Measurements from ENCODE around the gene AGRN.

DNA sequence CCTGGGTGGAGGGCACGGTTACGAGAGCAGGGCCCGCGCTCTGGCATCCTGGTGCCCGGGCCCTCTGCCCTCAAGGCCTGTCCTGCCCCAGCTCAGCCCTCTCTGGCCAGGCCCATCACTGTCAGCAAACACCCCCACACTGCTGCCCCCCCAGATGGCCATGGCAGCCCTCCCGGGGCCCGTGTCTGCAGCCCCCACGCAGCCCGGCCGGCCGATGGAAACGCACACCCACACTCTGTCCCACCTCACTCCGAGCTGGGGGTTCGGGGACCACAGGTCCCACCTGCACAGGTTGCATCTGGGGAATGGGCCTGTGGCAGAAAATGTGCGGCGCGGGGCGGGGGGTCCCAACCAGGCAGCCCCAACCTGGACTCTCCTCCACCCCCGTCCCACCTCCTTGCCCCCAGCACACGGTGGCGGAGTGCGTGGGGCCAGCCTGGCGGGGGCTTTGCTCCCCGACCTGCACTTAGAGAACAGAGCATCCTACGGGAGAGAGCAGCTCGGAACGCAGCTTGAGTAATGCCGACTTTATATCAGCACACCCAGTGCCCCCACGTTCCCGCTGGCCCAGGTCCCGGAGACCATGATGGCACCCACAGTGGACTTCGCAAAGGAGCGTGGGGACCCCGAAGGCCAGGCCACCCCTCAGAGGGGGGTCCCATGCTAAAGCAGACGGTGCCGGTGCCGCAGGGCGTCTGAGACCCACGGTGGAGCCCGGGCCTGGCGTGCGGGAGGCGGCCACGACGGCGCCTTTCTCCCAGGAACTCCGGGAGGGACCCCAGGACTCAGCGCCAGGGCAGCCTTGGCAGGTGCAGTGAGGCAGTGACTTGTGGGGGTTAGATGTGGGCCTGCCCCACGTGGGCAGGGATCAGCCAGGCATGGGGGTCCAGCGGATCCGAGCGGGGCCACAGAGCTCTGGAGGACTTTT lies 61.7 kb downstream of the AGRN start:
- TF ChIP-seq, protein P1, sequence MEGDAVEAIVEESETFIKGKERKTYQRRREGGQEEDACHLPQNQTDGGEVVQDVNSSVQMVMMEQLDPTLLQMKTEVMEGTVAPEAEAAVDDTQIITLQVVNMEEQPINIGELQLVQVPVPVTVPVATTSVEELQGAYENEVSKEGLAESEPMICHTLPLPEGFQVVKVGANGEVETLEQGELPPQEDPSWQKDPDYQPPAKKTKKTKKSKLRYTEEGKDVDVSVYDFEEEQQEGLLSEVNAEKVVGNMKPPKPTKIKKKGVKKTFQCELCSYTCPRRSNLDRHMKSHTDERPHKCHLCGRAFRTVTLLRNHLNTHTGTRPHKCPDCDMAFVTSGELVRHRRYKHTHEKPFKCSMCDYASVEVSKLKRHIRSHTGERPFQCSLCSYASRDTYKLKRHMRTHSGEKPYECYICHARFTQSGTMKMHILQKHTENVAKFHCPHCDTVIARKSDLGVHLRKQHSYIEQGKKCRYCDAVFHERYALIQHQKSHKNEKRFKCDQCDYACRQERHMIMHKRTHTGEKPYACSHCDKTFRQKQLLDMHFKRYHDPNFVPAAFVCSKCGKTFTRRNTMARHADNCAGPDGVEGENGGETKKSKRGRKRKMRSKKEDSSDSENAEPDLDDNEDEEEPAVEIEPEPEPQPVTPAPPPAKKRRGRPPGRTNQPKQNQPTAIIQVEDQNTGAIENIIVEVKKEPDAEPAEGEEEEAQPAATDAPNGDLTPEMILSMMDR (IDR thresholded peaks at IDR 0.05), result no peak
- TF ChIP-seq POLR2A (IDR thresholded peaks at IDR 0.05), result no peak

Data from thyroid gland (tissue), 4 donors.